Small intestine (tissue), 7 donors: Measurements from ENCODE around the gene KCNQ4. TPM values are rescaled to one million over a fixed set of nuclear protein-coding genes. Genes with fewer than 3 reads are reported as not detected.

ENCODE experiments used
- DNase-seq, 2 donors: peaks; one replicate each; pipeline versions ENCODE4 v3.0.0 to v3.0.0-alpha.2; 2013
- FAIRE-seq: peaks from 2 replicates; lab custom pipeline; 2012; peaks lifted over from hg19 to GRCh38; lab: Jason Lieb, UNC
- H3K27ac ChIP-seq, 3 donors: one replicate each; pipeline ENCODE4 v1.5.1; 2013; ENCODE audit warnings: low read length in 2 of 3, mild to moderate bottlenecking in 2 of 3, control low read depth in 1 of 3, inconsistent platforms in 1 of 3, low read depth in 1 of 3, moderate library complexity in 1 of 3
- H3K27me3 ChIP-seq, 3 donors: one replicate each; pipeline ENCODE4 v1.6.1; 2013; ENCODE audit warnings: low read length in 3 of 3, inconsistent platforms in 1 of 3; ENCODE audit not compliant: control insufficient read depth in 3 of 3, insufficient read depth in 3 of 3
- H3K36me3 ChIP-seq, 3 donors: one replicate each; pipeline ENCODE4 v1.6.1; 2013; ENCODE audit warnings: low read length in 3 of 3, inconsistent platforms in 1 of 3, low read depth in 1 of 3, mild to moderate bottlenecking in 1 of 3, moderate library complexity in 1 of 3; ENCODE audit not compliant: control insufficient read depth in 3 of 3, insufficient read depth in 2 of 3
- H3K4me1 ChIP-seq, 3 donors: one replicate each; pipeline ENCODE4 v1.6.1; 2013; ENCODE audit warnings: low read length in 2 of 3, inconsistent platforms in 1 of 3, low read depth in 1 of 3, mild to moderate bottlenecking in 1 of 3, moderate library complexity in 1 of 3; ENCODE audit not compliant: control insufficient read depth in 3 of 3, insufficient read depth in 2 of 3
- H3K4me3 ChIP-seq, 3 donors: one replicate each; pipeline ENCODE4 v1.5.1; 2013; ENCODE audit warnings: low read length in 3 of 3, control low read depth in 1 of 3, inconsistent platforms in 1 of 3, low read depth in 1 of 3, mild to moderate bottlenecking in 1 of 3, moderate library complexity in 1 of 3
- H3K9me3 ChIP-seq, 2 donors: one replicate each; pipeline ENCODE4 v1.6.1; 2013; ENCODE audit warnings: low read depth in 1 of 2, low read length in 1 of 2; ENCODE audit not compliant: control insufficient read depth in 2 of 2, insufficient read depth in 1 of 2
- WGBS, 3 donors: extraction: QIAGEN DNeasy Blood & Tissue Kit; methylation state at CpG; one replicate each; pipeline ENCODE4 v1.1.7; 2013; 5-methylcytosine and 5-hydroxymethylcytosine counted together
- polyA plus RNA-seq, 4 donors: library from polyadenylated mRNA; stranded (reverse) in 3 of 4; unstranded in 1 of 4; fragments of 200-250 nt in 3 of 4; fragments of 120-200 nt in 1 of 4; gene quantifications; one replicate each; pipeline versions ENCODE4 v1.2.1 to v1.2.3, GENCODE V29; 2013
- donor health status: healthy with polysubstance abuse.
- donor health status: control.
- donor health status: control.
- donor health status: Bipolar disorder and iron deficiency.
- donor health status: healthy.

KCNQ4 gene
- polyA plus RNA-seq, 4 donors = 0.45 to 1.9 (median 0.92) TPM

DNA sequence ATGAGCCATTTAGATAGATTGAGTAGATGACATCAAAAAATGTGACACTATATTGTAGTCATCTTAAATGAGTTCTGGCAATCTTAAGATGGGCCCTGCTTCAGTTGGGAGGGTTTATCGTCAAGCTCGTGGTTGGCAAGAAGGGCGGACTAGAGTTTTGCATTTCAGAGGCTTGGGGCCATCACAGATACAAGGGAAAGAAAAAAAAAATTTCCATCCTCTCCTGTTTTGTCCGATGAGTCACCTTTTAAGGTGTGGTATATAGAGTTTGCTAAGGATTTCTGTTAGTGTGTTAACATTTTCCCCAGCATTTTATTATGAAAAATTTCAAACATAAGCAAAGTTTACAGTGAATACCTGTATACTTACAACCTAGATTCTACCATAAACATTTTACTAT lies 31.8 kb upstream of the KCNQ4 start:
- no peak for DNase-seq
- H3K36me3 ChIP-seq = peaks cover 8 to 42% (median 37%) of the 10 kb centered on the region in 3 donors
- WGBS, 3 donors = 69 to 82% (median 79%) methylated on average over 4 of the region's 4 CpGs
- no peak for FAIRE-seq
- no peak overlapping the region for H3K27ac ChIP-seq
- peaks cover 0 to 4% (median 3%) of the 10 kb centered on the region in 3 donors for H3K4me1 ChIP-seq
- no peak overlapping the region for H3K4me3 ChIP-seq
- H3K9me3 ChIP-seq = no peaks in the 10 kb centered on the region
- H3K27me3 ChIP-seq = no peaks in the 10 kb centered on the region

GRCh38 chr1:40753142-40753882 lies 30.3 kb upstream of the KCNQ4 start:
- no peaks in the 10 kb centered on the region for H3K27me3 ChIP-seq
- no peak overlapping the region for H3K27ac ChIP-seq
- peaks cover 0 to 7% (median 4%) of the 10 kb centered on the region in 3 donors for H3K4me1 ChIP-seq
- FAIRE-seq (no peak), DNase-seq (no peak)
- no peak overlapping the region for H3K4me3 ChIP-seq
- no peaks in the 10 kb centered on the region for H3K9me3 ChIP-seq
- 84 to 93% (median 84%) methylated on average over 8 of the region's 8 CpGs for WGBS, 3 donors
- peaks cover 9 to 42% (median 40%) of the 10 kb centered on the region in 3 donors for H3K36me3 ChIP-seq

GRCh38 chr1:40754201-40754600 lies 29.4 kb upstream of the KCNQ4 start:
- H3K27ac ChIP-seq = no peak overlapping the region
- H3K36me3 ChIP-seq = peaks cover 9 to 46% (median 37%) of the 10 kb centered on the region in 3 donors
- no peak for FAIRE-seq

DNA sequence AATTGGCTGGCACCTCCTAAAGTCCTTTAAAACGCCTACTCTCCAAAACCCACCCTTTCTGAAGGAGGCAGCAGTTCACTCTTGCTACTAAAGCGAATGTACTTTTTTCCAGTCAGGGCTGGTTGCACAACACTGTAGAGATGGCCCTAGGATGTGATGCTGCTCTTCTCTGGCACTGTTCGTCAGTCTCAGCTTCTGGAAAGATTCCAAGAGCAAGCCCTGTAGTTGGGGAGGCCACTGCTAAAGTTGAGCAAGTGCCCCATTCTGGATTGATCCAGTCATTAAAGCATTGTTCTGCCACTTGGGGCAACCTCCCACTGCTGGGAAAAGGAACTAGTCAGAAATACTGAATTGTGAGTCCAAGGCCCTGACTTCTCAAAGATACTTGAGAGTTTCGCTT lies 28.5 kb upstream of the KCNQ4 start:
- no peak overlapping the region for H3K4me3 ChIP-seq
- H3K9me3 ChIP-seq = no peaks in the 10 kb centered on the region
- 87 to 89% (median 87%) methylated on average over 4 of the region's 4 CpGs for WGBS, 3 donors
- no peak overlapping the region for H3K27ac ChIP-seq
- FAIRE-seq = no peak
- H3K27me3 ChIP-seq = no peaks in the 10 kb centered on the region
- peaks cover 0 to 3% (median 0%) of the 10 kb centered on the region in 3 donors for H3K4me1 ChIP-seq
- H3K36me3 ChIP-seq = peaks cover 6 to 50% (median 35%) of the 10 kb centered on the region in 3 donors
- DNase-seq = no peak

More at GRCh38 chr1:40754201-40754600, 29.4 kb upstream of the KCNQ4 start:
- WGBS, 3 donors = 80 to 92% (median 90%) methylated on average over 8 of the region's 8 CpGs
- DNase-seq = no peak
- Histone ChIP-seq H3K9me3 (no peaks in the 10 kb centered on the region), H3K4me1 (peaks cover 0 to 6% (median 2%) of the 10 kb centered on the region in 3 donors), H3K4me3 (no peak overlapping the region), H3K27me3 (no peaks in the 10 kb centered on the region)

- no peaks in the 10 kb centered on the region for H3K9me3 ChIP-seq
- WGBS, 3 donors = 94 to 99% (median 98%) methylated on average over 3 of the region's 3 CpGs
- H3K36me3 ChIP-seq = peaks cover 11 to 58% (median 39%) of the 10 kb centered on the region in 3 donors
- DNase-seq = no peak
- H3K4me1 ChIP-seq = peaks cover 0 to 3% (median 0%) of the 10 kb centered on the region in 3 donors
- H3K4me3 ChIP-seq = no peak overlapping the region
- no peak for FAIRE-seq
- H3K27ac ChIP-seq = no peak overlapping the region
- H3K27me3 ChIP-seq = no peaks in the 10 kb centered on the region
These were observed 27.1 kb upstream of the KCNQ4 start for GRCh38 chr1:40756523-40756922.

DNA sequence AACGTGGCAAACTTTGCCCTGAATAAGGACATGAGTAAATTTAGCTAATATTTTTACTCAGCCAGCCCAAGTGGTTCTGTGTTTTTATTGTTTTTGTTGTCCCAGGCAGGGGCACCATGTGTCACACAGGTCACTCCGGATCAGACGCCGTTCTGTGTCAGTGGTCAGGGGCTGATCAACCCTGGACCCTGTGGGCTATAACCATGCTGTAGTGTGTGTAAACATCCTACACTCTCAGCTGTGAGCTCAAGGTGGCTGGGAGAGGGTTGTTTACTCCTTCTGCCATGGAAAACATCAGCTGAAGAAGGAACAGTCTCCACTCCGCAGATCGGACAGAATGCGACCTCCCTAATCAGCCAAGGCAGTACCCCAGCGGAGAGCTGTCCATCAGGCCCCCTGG lies 26.5 kb upstream of the KCNQ4 start:
- Histone ChIP-seq H3K9me3 (no peaks in the 10 kb centered on the region), H3K4me1 (peaks cover 0 to 3% (median 0%) of the 10 kb centered on the region in 3 donors), H3K27ac (no peak overlapping the region), H3K27me3 (no peaks in the 10 kb centered on the region), H3K36me3 (peaks cover 11 to 58% (median 39%) of the 10 kb centered on the region in 3 donors), H3K4me3 (no peak overlapping the region)
- FAIRE-seq = no peak
- DNase-seq = no peak
- 82 to 91% (median 90%) methylated on average over 8 of the region's 8 CpGs for WGBS, 3 donors

DNA sequence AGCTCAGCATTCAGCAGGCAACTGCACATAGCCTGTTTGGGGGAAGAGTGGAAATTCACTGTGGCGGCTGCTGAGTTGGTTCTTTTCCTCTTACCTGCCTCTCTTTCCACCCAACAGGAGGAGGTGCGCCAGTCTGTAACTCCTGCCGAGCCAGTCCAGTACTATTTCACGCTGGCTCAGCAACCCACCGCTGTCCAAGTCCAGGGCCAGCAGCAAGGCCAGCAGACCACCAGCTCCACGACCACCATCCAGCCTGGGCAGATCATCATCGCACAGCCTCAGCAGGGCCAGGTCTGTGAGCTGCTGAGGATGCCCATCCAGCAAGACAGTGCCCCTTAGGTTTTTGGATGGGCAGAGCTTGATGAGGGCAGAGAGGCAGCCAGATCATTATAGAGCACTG lies 25.6 kb upstream of the KCNQ4 start:
- DNase-seq (no peak), FAIRE-seq (no peak)
- Histone ChIP-seq H3K9me3 (no peaks in the 10 kb centered on the region), H3K27me3 (no peaks in the 10 kb centered on the region), H3K36me3 (peaks cover 11 to 64% (median 40%) of the 10 kb centered on the region in 3 donors), H3K4me3 (no peak overlapping the region), H3K27ac (no peak overlapping the region), H3K4me1 (peaks cover 0 to 3% (median 0%) of the 10 kb centered on the region in 3 donors)
- WGBS, 3 donors = 92 to 97% (median 93%) methylated on average over 7 of the region's 7 CpGs

- H3K27me3 ChIP-seq = no peaks in the 10 kb centered on the region
- no peaks in the 10 kb centered on the region for H3K9me3 ChIP-seq
- DNase-seq = peak in 1 of 2 donors; percentile 42
- no peak for FAIRE-seq
- 80 to 86% (median 80%) methylated on average over 6 of the region's 6 CpGs for WGBS, 3 donors
- H3K36me3 ChIP-seq = peaks cover 11 to 67% (median 40%) of the 10 kb centered on the region in 3 donors
- H3K4me1 ChIP-seq = peaks cover 0 to 3% (median 0%) of the 10 kb centered on the region in 3 donors
- no peak overlapping the region for H3K4me3 ChIP-seq
- H3K27ac ChIP-seq = no peak overlapping the region
These were observed 24.8 kb upstream of the KCNQ4 start for GRCh38 chr1:40758578-40759343.
